IPS-18a (cell line): ENCODE measurements around the gene GATD1.
A peak's percentile ranks its signal among the peaks of the same experiment; 100 is the strongest.

ENCODE experiments used
- H3K27ac ChIP-seq: one replicate; pipeline ENCODE4 v1.5.1; 2013; ENCODE audit warnings: low read length
- H3K27me3 ChIP-seq: one replicate; pipeline ENCODE4 v1.6.1; 2013; ENCODE audit warnings: mild to moderate bottlenecking, low read length; ENCODE audit not compliant: control insufficient read depth, insufficient read depth
- H3K36me3 ChIP-seq: one replicate; pipeline ENCODE4 v1.6.1; 2013; ENCODE audit warnings: low read depth, low read length; ENCODE audit not compliant: control insufficient read depth
- H3K4me1 ChIP-seq: one replicate; pipeline ENCODE4 v1.6.1; 2013; ENCODE audit warnings: low read depth, low read length; ENCODE audit not compliant: control insufficient read depth
- H3K4me3 ChIP-seq: one replicate; pipeline ENCODE4 v1.5.1; 2013; ENCODE audit warnings: low read length
- H3K9ac ChIP-seq: one replicate; pipeline ENCODE4 v1.6.1; 2013; ENCODE audit warnings: mild to moderate bottlenecking, low read length, moderate library complexity
- H3K9me3 ChIP-seq: one replicate; pipeline ENCODE4 v1.6.1; 2013; ENCODE audit warnings: low read depth, low read length; ENCODE audit not compliant: control insufficient read depth

The GATD1 gene

GRCh38 chr11:779955-780532 is 2.8 kb upstream of the GATD1 start:
- Histone ChIP-seq H3K27ac (no peak overlapping the region), H3K4me1 (peaks cover 5% of the 10 kb centered on the region), H3K9me3 (no peaks in the 10 kb centered on the region), H3K27me3 (no peaks in the 10 kb centered on the region), H3K9ac (no peak overlapping the region), H3K36me3 (no peaks in the 10 kb centered on the region), H3K4me3 (no peak overlapping the region)

DNA sequence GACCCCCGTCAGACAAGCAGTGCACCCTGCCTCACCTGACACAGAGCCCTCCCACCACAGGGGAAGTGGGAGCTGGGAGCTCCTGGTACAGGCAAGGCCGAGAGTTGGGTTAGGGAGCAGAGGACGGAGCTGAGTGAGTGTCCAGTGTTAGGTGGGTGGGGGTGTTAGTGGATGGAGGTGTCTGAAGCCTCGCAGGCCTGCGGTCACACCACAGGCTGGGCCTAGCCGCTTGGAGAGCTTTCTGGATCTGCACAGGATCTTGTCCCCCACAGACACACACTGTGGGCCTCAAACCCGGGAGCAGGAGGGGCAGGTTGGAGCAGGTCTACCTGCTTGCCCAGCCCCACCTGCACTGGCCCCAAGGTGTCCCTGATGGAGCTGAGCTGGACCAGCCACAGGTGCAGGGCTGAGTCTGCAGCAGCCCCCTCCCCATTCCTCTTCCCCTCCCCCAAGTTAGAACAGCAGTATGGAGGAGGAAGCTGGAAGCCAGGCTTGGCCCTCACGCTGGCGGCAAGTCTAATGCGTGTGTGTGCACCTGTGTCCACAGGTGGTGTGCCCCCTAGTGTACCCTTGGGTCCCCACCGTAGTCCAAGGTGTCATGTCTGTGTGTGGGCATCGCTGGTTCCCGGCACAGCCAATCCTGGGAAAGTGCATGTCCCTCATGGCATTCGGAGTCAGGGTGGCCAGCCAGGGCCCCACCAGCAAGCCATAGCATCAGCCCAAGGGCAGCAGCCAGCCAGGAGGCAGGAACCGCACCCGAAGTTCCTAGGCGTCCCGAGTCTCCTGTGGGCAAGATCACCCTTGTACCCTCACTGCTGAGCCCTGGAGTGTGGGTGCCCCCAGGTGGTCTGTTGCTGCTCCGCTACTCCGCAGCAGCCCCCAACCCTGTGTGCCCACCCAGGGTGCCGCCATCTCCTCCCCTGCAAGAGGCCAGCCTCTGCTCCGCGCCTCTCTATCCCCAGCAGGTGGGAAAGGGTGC is 2.0 kb upstream of the GATD1 start:
- no peak overlapping the region for H3K27ac ChIP-seq
- no peaks in the 10 kb centered on the region for H3K27me3 ChIP-seq
- no peak overlapping the region for H3K9ac ChIP-seq
- H3K4me3 ChIP-seq, result no peak overlapping the region
- H3K9me3 ChIP-seq, result no peaks in the 10 kb centered on the region
- H3K4me1 ChIP-seq, result peaks cover 5% of the 10 kb centered on the region
- no peaks in the 10 kb centered on the region for H3K36me3 ChIP-seq

DNA sequence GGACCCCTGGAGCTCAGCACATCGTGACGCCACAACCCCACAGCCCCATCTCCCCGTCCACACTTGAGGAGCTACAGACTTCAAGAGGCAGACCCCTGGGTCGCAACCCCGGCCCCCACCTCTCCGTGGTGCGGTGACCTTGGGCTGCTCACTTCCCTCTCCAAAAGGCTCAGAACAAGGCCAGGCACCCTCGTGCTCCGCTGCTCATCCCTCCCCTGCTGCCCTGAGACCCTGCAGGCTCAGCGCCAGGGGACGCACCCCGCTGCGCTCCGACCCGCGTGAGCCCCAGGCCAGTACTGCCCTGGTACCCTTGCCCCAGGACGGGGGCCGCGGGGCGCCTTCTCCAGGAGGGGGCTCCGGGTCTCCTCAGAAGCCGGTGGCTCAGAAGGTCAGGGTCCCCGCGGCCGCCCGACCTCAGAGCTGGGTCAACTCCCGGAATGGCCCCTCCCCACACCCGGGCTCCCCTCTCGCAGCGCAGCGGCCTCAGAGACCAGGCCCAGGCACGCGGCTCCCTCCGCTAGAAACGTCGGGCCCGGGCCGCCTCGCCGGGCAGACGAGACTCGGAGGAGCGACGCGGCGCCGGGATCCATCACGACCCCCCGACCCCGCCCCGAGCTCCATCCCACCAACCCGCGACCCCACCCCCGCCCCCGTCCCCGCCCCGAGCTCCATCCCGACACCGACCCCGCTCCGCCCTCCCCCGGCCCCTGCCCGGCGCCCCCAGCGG is 563 bp downstream of the GATD1 start:
- Histone ChIP-seq H3K9ac (peak overlapping the region; percentile 81), H3K27me3 (no peaks in the 10 kb centered on the region), H3K4me1 (no peaks in the 10 kb centered on the region), H3K36me3 (peaks cover 5% of the 10 kb centered on the region), H3K27ac (no peak overlapping the region), H3K9me3 (no peaks in the 10 kb centered on the region), H3K4me3 (peak overlapping the region; percentile 77)

- Histone ChIP-seq H3K4me3 (peak overlapping the region; percentile 77), H3K4me1 (no peaks in the 10 kb centered on the region), H3K9me3 (no peaks in the 10 kb centered on the region), H3K36me3 (peaks cover 5% of the 10 kb centered on the region), H3K27me3 (no peaks in the 10 kb centered on the region), H3K9ac (peak overlapping the region; percentile 81), H3K27ac (no peak overlapping the region)
These were observed 1.1 kb downstream of the GATD1 start for GRCh38 chr11:776263-776560.

DNA sequence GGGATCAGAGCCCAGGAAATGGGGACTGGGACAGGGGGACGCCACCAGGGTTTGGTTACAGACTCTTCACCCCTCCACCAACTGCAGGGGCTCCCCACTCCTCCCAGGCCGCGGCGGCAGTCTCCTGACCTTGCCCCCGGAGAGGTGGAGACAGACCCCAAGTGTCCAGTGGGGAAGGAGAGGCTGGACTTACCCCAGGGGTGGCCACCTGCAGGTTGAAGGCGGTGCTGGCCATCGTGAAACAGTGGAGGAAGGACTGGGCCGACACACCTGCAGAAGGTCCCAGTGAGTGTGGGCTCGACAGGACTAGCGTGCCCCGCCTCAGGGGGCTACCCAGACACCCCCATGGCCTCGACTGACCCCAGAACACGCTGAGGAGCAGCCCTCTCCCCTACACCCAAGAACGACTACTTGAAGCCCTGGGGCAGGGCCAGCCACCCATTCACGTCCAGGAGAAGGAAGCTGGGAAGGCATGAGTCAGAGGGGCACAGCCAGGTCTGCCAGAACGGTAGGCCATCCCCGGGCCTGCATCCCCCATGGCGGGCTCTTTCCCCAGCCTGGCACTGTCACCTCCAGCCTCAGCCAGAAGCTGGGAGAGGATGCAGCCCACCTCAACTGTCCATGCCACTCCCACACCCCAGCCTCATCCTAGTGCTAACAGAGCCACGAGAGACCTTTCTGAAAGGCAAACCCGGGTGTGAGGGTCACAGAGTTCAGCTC is 2.3 kb downstream of the GATD1 start:
- H3K4me1 ChIP-seq, result no peaks in the 10 kb centered on the region

DNA sequence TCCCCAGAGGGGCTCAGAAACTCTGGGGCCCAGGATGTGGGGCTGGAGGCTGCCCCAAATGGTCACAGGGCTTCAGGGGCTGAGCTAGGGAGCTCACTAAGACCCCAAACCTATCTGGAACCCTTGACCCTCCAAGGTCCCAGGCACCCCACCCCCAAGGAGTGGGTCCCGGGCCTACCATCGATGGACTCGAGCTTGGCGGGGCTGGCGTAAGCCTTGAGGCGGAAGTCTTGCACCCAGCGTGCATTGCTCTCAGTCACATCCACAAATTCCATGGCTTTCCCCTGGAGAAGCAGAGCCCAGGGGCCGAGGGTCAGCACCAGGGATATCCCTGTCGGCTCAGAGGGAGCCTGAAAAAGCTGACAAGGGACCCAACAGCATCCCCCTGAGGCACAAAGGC is 3.5 kb downstream of the GATD1 start:
- no peak overlapping the region for H3K9ac ChIP-seq

More for the DNA sequence above, 2.3 kb downstream of the GATD1 start:
- no peaks in the 10 kb centered on the region for H3K9me3 ChIP-seq
- H3K27ac ChIP-seq, result no peak overlapping the region
- no peaks in the 10 kb centered on the region for H3K27me3 ChIP-seq
- H3K36me3 ChIP-seq, result peaks cover 14% of the 10 kb centered on the region
- H3K4me3 ChIP-seq, result no peak overlapping the region
- no peak overlapping the region for H3K9ac ChIP-seq

DNA sequence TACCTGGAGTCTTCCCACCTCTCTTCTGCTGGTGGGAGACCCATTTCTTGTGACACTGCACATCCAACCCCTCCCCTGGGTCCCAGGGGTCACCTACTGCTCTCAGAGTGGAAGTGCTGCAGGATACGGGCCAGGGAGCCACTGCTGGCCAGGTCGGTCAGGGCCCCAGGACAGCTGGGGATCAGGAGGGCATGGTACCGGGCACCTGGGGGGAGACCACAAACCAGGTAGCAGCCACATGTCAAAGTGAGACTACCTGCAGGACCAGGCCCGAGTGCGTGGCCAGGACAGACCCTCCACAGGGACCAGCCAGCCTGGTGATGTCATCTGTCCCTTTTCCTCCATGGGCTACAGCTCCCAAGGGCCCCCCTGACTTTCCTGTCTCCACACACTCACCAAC is 3.9 kb downstream of the GATD1 start:
- Histone ChIP-seq H3K4me3 (no peak overlapping the region), H3K9me3 (no peaks in the 10 kb centered on the region), H3K27ac (no peak overlapping the region), H3K27me3 (no peaks in the 10 kb centered on the region), H3K4me1 (no peaks in the 10 kb centered on the region), H3K36me3 (peaks cover 19% of the 10 kb centered on the region), H3K9ac (no peak overlapping the region)

More for the DNA sequence above, 3.5 kb downstream of the GATD1 start:
- H3K36me3 ChIP-seq, result peaks cover 19% of the 10 kb centered on the region
- no peak overlapping the region for H3K4me3 ChIP-seq
- H3K9me3 ChIP-seq, result no peaks in the 10 kb centered on the region
- H3K27ac ChIP-seq, result no peak overlapping the region
- no peaks in the 10 kb centered on the region for H3K27me3 ChIP-seq
- no peaks in the 10 kb centered on the region for H3K4me1 ChIP-seq

DNA sequence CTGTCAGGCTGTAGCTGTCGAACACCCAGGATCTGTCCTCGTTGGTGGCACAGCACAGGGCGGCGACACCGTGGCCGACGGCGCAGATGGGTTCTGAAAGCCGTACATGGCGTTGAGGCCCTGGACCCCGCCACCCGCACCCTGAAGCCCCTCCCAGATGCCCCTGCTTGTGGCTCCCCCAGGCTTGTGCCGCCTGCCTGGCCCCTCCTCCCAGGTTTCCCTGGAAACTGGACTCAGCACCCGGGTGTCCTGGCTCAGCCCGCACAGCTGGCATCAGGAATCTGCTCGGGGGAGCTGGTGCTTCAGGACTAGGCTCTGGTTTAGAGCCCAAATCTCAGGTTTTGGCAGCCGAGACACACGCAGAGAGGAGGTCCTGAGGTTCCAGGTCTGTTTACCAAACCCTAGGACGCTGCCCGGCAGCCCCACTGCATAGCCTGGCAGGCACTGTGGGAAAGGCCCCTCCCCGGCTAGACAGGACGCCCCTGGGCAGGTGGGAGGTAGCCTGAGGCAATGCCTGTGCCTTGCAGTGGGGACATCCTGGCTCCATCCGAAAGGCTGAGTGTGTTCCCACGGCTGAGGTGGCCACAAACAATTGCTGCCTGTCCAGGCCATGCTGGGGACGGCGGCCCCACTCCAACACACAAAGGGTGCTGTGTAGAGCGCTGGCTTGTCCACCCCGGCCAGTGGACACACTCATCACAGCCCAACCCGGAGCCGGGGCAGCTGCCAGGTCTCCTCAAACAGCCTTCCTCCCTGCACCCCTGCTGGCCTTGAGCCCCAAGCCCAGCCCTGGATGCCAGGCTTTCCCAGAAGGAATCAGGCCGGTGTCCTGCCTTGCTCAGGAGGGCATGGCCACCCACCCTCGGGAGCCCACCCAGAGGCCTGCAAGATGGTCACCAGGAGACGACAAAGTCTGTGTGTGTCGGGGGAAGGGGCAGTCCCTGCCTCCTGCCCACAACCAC is 4.6 kb downstream of the GATD1 start:
- no peak overlapping the region for H3K4me3 ChIP-seq
- H3K27me3 ChIP-seq, result no peaks in the 10 kb centered on the region
- peaks cover 19% of the 10 kb centered on the region for H3K36me3 ChIP-seq
- no peak overlapping the region for H3K27ac ChIP-seq
- H3K4me1 ChIP-seq, result no peaks in the 10 kb centered on the region
- H3K9ac ChIP-seq, result no peak overlapping the region
- no peaks in the 10 kb centered on the region for H3K9me3 ChIP-seq

DNA sequence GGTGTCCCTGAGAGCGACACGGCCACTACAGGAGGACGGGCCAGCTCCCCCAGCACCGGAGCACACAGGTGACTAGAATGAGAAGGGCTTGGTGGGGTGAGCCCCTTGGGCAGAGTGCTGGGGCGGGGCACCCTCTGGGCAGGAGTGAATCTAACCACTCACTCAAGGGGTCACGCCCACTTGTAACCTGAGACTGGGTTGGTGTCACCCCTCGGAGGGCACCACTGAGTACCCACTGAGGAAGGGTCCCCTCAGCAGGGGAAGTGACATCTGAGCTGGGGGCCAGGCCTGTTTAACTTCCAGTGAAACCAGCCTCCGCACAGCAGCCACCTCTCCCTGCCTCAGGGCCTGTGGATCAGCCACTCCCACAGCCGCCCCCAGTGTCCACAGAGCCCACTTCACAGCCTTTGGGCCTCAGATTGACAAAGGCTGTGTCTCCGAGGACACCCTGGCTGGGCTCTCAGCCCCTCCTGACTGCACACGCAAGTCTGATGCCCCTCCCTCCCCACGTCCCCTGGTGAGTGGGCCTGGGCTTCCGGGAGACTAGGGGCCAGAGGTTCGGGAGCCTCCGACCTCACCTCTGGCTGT is 5.6 kb downstream of the GATD1 start:
- H3K9ac ChIP-seq, result no peak overlapping the region
- H3K9me3 ChIP-seq, result no peaks in the 10 kb centered on the region
- peaks cover 24% of the 10 kb centered on the region for H3K36me3 ChIP-seq
- no peak overlapping the region for H3K4me3 ChIP-seq
- H3K27ac ChIP-seq, result no peak overlapping the region
- no peaks in the 10 kb centered on the region for H3K4me1 ChIP-seq
- H3K27me3 ChIP-seq, result no peaks in the 10 kb centered on the region
